MG63 (cell line): Measurements from ENCODE around the gene NADK. TPM values are rescaled to one million over a fixed set of nuclear protein-coding genes. Genes with fewer than 3 reads are reported as not detected.

Experiments
- DNase-seq: peaks from one replicate; pipeline ENCODE4 v3.0.0-alpha.2; 2020
- H3K27me3 ChIP-seq: fragments of 250-450 bp; sonication (Bioruptor Pico); 2 replicates; pipeline ENCODE4 v1.5.1; 2020; ENCODE audit warnings: mild to moderate bottlenecking, moderate library complexity
- H3K36me3 ChIP-seq: fragments of 250-450 bp; sonication (Bioruptor Pico); 2 replicates; pipeline ENCODE4 v1.5.1; 2020; ENCODE audit warnings: mild to moderate bottlenecking, moderate library complexity
- H3K4me3 ChIP-seq: fragments of 250-450 bp; sonication (Bioruptor Pico); 2 replicates; pipeline ENCODE4 v1.5.1; 2020; ENCODE audit warnings: mild to moderate bottlenecking, moderate library complexity
- H3K9me3 ChIP-seq: fragments of 250-450 bp; sonication (Bioruptor Pico); 2 replicates; pipeline ENCODE4 v1.5.1; 2020; ENCODE audit warnings: mild to moderate bottlenecking, moderate library complexity
- total RNA-seq: library from RNA; depleted of rRNA; stranded (reverse); fragments of >200 nt; shearing (Covaris generic); gene quantifications from 2 replicates; pipeline ENCODE4 v1.2.3, GENCODE V29; 2014; ENCODE audit warnings: low replicate concordance

NADK gene
- total RNA-seq, 1 experiment from 2014 or later, result 61.4 TPM

DNA sequence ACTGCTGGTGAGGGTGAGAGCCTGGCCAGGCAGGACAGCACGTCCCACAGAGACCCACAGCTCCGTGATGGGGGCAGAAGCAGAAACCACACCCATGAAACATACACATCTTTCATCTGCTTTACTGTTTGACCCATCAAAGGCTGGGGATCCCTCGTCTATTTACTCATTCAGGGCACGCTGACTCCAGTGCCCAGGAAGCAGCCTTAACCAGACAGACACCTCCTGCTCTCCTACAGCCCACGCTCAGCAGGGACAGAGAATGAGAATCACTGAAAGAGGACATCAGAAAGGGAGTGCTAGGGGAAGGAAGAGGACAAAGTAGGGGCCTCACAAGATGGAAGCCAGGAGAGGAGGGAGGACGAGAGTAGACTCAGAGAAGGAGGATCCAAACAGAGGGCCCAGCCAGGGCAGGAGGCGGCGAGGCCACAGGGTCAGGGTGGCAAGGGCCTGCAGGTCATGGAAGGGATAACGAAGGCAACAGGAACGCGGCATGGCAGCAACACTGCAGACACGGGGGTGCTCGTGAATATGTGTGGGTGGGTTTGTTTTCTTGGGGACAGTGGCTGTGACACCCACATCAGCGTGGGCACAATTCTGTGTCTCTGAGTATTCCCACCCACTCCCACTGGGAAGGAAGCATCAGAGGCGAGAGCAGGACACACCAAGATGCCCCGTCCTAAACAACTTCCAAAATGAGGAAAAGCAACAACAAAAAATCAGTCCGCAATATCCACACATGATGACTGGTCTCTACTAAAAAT, 15.4 kb upstream of the NADK start:
- DNase-seq, result no peak
- Histone ChIP-seq H3K27me3 (no peaks in the 10 kb centered on the region), H3K4me3 (no peak overlapping the region), H3K9me3 (no peaks in the 10 kb centered on the region), H3K36me3 (peaks cover 88% of the 10 kb centered on the region)

DNA sequence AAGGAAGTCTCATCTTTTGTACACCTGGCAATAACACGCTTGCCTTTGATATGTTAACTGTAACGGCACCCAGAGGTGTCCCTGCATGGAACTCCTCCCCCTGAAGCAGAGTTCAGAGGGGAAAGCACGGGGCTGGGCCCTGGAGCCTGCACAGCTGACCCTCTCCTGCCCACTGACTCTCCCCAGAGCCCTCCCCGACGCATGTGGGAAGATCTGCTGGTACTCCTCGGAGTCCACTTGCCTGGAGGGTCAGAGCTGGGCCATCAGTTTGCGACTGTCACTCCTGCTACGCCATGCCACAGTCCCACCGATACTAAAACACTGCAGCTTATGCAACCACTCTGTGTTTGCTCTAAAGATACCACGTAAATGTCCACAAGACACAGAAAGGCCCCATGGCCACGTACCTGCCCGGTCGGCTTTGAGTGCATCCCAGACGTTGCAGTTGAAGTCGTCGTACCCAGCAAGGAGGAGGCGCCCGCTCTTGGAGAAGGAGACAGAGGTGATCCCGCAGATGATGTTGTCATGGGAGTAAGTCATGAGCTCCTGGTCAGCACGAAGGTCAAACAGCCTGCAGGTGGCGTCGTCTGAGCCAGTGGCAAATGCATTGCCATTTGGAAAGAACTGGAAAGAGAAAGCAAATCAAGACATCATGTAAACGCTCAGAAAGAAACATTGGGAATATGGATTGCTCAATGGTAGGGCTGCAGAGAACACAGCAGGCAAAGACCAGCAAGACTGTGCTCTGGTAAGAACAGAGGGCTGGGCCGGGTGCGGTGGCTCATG, 10.6 kb upstream of the NADK start:
- Histone ChIP-seq H3K4me3 (no peak overlapping the region), H3K9me3 (no peaks in the 10 kb centered on the region), H3K27me3 (no peaks in the 10 kb centered on the region), H3K36me3 (peaks cover 82% of the 10 kb centered on the region)
- no peak for DNase-seq

DNA sequence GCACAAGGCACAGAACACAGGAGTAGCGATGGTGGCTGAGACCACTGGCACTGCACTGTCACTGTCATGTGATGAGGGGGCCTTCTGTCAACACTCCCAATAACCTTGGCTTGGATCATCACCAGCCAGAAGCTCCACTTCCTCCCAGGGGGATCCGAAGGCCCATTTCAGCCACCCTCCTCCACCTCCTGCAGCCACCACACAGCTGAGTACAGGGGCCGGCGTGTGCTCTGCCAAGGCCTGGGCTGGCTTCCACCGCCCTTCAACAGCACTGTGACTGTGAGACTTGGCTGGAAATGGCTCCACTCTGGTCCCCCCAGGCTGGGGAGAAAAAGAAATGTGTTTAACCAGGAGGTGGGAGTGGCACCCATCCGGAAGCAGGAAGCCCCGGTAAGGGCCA, 9.9 kb upstream of the NADK start:
- Histone ChIP-seq H3K9me3 (no peaks in the 10 kb centered on the region), H3K4me3 (no peak overlapping the region), H3K27me3 (no peaks in the 10 kb centered on the region), H3K36me3 (peaks cover 77% of the 10 kb centered on the region)
- no peak for DNase-seq

DNA sequence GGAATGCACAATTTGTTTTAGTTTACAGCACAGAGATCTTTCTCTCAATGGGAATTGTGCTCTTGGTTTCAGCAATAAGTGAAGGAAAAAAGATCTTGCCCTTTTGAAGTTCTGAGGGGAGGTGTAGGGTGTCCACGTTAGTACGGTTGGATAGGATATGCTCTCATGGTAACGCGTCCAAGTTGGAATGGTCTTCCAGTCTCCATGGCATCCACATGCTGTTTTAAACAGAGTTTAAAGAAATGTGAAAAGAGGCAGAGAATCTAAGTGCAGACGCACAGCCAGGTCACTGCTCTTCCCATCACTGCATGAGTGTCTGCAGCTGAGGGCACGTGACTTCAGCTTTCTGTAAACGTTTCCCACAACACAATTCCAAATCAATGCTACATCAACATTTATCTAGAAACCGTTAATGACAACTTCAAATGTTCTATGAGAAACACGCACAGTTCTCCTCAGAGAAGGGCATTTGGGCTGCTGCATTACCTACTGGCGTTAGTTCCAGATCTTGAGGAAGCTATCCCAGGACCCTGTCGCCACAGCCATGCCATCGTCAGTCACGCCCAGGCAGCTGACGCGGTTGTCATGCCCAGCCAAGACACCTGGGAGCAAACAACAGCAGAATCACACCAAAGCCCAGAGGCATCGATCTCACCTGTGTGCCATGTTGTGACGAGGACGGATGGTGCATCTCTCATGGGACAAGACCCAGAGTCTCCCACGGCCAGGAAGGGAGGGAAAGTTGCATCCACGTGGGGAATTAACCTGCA, 8.8 kb upstream of the NADK start:
- Histone ChIP-seq H3K27me3 (no peaks in the 10 kb centered on the region), H3K9me3 (no peaks in the 10 kb centered on the region), H3K36me3 (peaks cover 73% of the 10 kb centered on the region), H3K4me3 (no peak overlapping the region)
- no peak for DNase-seq

DNA sequence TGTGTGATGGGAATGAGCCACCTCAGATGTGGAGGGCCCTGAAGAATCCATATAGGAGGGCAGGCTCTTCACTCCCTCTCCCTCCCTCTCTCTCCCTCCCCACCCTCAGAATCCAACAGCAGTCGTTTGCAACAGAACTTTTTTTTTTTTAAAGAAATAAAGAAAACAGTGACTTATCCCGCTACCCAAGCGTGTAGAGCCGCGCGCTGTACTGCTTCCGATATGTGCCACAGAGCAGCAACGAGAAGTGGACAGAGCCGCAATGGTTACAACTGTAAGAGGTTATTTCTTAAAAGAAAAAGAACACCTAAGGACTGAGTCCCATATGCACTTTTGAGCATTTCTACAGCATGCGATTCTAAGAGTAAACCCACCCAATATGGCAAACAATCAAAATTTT, 7.4 kb upstream of the NADK start:
- Histone ChIP-seq H3K36me3 (peaks cover 61% of the 10 kb centered on the region), H3K27me3 (no peaks in the 10 kb centered on the region), H3K9me3 (no peaks in the 10 kb centered on the region), H3K4me3 (no peak overlapping the region)
- no peak for DNase-seq

DNA sequence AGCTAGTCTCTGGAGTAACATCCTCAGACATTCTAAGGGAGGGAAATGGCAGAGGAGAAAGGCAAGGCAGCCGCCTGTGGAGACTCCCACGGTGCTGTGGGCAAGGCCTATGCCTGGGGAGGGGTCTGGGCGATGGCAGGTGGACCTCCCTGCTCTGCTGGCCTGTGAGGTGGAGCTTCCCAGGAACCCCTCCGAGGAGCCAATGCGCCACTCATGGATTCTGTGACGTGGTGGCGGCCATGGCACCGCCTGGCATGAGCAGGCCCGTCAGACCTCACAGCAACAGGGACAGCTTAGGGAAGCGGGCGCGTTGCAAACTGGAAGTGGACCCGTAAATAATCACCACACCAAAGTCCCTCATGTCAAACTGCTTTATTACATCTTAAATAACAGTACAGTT, 6.7 kb upstream of the NADK start:
- Histone ChIP-seq H3K9me3 (no peaks in the 10 kb centered on the region), H3K36me3 (peaks cover 54% of the 10 kb centered on the region), H3K4me3 (no peak overlapping the region), H3K27me3 (no peaks in the 10 kb centered on the region)
- DNase-seq, result no peak

DNA sequence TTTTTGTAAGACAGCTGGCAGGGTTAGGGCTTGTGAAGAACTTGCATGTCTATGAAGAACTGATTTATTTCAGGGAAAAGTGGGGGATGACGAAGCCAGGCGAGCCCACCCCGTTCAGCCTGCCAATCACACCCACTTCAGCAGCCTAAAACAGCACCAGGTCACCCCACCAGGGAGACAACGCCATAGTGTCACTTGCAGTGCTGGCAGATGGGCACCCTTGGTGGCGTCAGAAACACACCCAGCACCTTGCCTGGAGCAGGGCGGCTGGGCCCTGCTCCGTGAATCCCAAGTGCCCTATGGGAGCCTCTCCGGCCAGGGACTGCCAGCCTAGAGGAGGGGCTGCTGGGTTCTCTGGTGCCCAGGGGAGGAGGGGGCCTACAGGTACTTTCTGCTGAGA, 5.0 kb upstream of the NADK start:
- peaks cover 40% of the 10 kb centered on the region for H3K36me3 ChIP-seq
- H3K4me3 ChIP-seq, result no peak overlapping the region
- no peak for DNase-seq
- H3K27me3 ChIP-seq, result no peaks in the 10 kb centered on the region
- H3K9me3 ChIP-seq, result no peaks in the 10 kb centered on the region

DNA sequence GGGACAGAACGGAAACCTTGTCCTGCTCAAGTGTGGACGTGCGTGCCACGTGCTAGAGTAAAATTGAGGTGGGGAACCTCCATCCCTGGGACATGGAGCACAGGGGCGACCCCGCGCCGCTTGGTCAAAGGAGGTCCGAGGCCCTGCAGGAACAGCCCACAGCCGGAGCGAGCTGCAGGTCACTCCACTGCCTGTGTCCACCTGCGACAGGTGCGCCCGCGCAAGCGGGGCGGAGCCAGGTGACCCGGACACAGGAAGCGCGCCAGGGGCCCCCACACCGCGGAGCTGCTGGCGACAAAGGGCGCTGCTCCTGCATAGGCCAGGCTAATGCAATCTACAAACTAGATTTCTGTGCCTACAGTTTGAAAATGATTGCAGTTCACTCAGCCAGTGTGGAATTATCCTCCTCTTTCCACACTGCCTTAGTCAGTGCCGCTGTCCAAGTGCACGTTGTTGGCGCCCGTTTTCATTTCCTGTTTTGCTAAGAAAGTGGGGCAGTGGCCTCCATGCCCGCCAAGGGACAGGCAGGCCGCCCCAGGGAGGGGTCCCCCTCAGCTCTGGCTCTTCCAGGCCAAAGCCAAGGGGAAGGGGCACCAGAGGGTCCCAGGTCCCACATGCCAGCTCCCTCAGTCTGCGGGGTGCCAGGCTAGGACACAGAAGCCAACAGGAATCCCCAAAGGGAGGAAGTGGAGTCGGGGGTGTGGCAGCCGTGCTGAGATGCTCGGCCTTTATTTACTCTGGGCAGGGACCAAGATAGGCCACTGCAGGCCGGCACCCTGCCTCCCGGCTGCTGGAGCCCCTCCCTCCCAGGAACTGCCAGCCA, 4.3 kb upstream of the NADK start:
- Histone ChIP-seq H3K27me3 (no peaks in the 10 kb centered on the region), H3K9me3 (no peaks in the 10 kb centered on the region), H3K36me3 (peaks cover 33% of the 10 kb centered on the region), H3K4me3 (no peak overlapping the region)
- DNase-seq, result peak; percentile 57

DNA sequence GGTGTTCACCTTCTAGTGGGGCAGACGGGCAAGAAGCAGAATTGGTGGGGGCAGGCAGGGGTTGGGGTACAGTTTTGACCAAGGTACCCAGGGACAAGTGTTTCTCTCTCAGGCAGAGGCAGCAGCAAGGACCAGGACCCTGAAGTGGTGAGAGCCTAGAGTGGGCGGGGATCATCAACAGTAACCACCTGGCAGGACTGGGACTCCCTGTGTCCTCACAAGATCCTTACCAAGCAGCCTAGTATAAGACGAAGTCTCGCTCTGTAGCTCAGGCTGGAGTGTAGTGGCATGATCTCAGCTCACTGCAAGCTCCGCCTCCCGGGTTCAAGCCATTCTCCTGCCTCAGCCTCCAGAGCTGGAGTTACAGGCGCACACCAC, 3.2 kb upstream of the NADK start:
- Histone ChIP-seq H3K9me3 (no peaks in the 10 kb centered on the region), H3K36me3 (peaks cover 26% of the 10 kb centered on the region), H3K27me3 (no peaks in the 10 kb centered on the region), H3K4me3 (no peak overlapping the region)
- no peak for DNase-seq

DNA sequence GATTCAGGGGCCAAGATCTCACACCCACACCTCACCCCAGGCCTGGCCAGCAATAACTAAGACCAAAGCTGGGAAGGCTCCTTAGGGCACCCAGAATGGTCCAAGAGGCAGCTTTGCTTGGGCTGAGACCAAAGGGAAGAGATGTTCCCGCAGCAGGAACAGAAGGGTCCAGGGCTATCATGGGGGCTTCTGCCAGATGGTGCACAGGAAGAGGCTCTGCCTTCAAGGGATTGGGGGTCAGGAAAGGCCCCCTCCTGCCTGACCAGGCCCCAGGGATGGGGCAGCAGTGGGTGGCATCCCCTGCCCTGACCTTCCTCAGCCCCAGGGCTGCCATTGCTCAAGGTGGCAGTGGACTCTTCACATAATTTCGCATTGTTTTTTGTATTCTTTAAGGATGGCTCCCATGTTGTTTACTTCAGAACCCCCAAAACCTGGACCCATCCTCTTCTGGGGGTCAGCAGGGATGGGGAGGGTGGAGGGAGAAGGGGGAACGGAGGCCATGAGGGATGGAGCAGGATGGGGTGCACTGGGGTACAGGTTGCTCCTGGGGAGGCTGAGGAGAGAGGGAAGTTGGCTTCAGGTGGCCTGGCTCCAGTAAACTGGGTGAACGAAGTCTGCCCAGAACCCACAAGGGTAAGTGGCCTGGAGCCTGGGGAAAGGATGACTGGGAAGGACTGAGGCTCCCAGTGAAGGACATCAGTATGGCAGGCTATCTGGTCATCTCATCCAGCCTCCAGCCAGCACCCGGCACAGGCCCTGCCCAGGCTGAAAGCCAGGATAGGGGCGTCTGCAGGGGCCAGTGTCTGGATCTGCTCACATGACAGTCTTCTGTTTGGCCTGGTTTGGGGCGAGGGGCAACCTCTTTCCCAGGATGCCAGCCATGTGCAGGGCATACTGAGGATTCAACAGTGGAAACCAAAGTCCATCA, 2.6 kb upstream of the NADK start:
- DNase-seq, result no peak
- Histone ChIP-seq H3K27me3 (no peaks in the 10 kb centered on the region), H3K9me3 (no peaks in the 10 kb centered on the region), H3K36me3 (peaks cover 26% of the 10 kb centered on the region), H3K4me3 (no peak overlapping the region)

DNA sequence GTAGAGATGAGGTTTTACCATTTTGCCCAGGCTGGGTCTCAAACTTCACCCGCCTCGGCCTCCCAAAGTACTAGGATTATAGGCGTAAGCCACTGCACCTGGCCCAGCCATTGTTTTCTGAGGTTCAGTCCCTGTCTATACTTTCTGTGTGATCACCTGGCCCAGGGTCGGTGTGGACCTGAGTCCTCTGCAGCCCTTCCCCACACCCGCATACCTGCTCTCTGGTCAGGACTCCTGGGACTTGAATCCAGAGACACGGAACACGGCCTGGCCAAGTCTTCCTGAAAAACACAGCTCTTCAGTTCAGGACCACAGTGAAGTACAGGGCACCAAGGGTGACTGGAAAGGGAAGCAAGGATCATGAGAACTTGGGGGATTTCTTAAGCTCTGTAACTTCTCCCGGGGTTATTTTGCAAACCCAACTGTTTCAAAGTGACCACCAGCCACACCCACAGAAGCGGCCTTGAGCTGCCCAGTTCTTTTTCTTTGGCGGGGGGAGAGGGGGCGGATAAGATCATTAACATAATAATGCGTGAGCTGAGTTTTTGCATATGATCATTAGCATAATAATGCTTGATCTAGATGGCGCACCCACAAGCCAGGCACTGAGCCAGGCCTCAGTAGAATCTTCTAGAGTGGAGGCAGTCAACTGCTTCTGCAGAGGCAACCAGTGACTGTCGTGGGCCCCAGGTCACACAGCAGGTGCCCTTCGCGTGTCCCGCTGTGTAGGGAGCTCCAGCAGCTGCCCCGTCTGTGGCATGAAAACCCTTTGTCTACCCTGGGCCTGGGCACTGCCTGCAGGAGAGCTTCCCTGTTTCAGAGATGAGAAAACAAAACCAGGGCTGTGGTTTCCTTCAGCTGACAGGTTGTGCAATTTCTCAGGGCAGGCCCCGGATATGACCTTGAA, 1.7 kb upstream of the NADK start:
- Histone ChIP-seq H3K4me3 (no peak overlapping the region; the same call in 1 of the 2 replicates), H3K36me3 (peaks cover 21% of the 10 kb centered on the region), H3K27me3 (no peaks in the 10 kb centered on the region), H3K9me3 (no peaks in the 10 kb centered on the region)
- peak; percentile 64 for DNase-seq

DNA sequence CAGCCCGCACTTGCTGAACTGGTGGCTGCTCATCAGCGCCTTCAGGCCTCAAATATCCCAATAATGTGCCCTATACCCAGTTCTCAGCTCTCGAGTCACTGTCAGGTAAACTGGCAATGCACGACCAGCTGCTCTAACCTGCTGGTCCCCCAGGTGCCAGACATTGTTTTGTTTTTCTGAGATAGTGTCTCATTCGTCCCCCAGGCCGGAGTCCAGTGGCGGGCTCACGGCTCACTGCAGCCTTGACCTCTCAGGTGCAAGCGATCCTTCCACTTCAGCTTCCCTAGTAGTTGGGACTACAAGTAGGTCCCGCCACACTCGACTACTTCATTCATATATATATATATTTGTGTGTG, 1.0 kb upstream of the NADK start:
- no peaks in the 10 kb centered on the region for H3K27me3 ChIP-seq
- H3K9me3 ChIP-seq, result no peaks in the 10 kb centered on the region
- no peak for DNase-seq
- H3K4me3 ChIP-seq, result peak overlapping the region; percentile 40
- peaks cover 22% of the 10 kb centered on the region for H3K36me3 ChIP-seq

DNA sequence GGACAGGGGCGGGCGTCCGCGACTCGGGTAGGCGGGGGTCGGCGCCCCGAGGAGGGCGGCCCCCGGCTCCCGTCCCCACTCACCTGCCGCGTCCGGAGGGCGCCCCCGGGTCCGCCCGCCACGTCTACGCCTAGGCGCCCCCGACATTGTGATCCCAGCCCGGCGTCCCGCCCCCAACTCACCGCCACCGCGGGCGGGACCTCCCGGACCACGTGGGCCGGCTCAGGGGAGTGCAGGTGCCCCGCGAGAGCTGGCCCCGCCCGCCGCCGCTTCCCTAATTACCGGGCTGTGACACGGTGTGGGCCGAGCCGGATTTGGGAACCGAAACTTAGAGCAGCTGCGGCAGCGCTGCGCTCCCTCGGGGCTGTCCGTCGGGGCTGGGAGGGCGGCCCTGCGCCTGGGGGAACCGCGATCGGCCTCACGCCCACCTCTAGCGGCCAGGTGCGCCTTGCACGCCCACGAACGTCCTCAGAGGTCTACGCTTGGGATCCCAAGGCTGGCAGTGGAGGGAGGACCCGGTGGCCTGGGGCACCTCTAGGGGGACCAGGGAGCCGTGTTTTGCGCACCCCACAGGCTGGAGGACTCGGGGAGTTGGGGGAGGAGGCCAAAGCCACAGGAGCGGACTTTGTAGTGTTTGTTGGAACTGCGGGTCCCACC, 521 bp upstream of the NADK start:
- Histone ChIP-seq H3K27me3 (no peaks in the 10 kb centered on the region), H3K4me3 (peak overlapping the region; percentile 40), H3K36me3 (peaks cover 25% of the 10 kb centered on the region), H3K9me3 (no peaks in the 10 kb centered on the region)
- DNase-seq, result peak; percentile 67

DNA sequence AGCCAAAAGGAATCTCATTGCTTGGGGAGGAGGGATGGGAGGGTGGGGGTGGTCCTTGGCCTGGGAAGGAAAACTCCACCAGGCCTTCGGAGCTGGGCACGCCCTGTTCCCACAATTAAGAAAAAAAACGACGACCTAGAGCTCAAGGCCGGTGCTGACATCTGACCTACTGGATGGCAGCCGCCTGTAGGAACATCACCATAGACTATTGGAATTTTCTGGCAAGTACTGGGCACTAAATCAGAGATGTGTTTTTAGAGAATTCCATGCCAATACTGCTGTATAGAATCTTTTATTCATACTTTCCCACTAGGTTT, 729 bp downstream of the NADK start:
- peak overlapping the region; percentile 95 for H3K4me3 ChIP-seq
- H3K9me3 ChIP-seq, result no peaks in the 10 kb centered on the region
- no peaks in the 10 kb centered on the region for H3K27me3 ChIP-seq
- peaks cover 32% of the 10 kb centered on the region for H3K36me3 ChIP-seq
- DNase-seq, result peak; percentile 56
